Measurements from ENCODE around the gene DPYD. TPM values are rescaled to one million over a fixed set of nuclear protein-coding genes. Genes with fewer than 3 reads are reported as not detected.

The DPYD gene
- total RNA-seq, 2 experiments from 2014 or later: 34.4 to 35.9 TPM

DNA sequence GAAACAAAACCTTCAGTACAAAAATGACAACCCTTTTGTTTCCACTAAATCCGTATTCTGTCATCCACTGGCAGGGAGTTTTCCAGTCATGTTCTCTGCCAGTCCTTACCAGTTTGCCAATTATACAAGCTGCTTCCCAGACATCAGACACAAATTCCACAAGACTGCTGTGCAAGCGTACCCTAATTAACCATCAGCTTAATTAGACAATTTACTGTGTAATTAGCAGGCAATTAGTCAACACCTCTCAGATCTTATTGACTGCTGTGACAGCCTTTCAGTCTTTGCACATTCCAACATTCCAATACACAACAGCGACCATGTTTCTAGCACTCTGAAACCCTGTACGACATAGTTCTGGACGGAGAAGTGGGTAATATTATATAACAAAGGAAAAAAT is 420.1 kb downstream of the DPYD start:
- H3K36me3 Mint-ChIP-seq (ENCODE audit: low read depth): peaks cover 20% of the 10 kb centered on the region

DNA sequence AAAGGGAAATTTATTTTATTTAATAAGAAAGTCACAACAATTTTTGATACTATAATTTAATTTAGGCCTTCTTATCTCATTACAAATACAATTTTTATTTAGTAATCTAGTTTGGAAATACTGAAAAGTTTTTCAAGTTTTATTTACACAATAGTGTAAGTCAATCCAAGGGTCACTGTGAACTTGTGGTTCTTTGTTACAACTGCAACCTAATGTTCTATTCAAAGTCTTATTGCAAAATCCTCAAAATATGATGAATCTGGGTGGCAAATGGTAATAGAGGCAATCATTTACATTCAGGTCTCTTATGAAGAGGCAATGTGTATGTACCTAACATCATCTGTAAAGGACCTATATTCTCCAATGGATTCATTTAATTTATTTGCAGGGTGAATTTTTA is 421.2 kb downstream of the DPYD start:
- Histone ChIP-seq H3K9me3 (ENCODE audit: control insufficient read depth in 1 of 2, insufficient read depth in 1 of 2, low read length in 2 of 2) (no peaks in the 10 kb centered on the region), H3K4me3 (ENCODE audit: low read length) (no peak overlapping the region), H3K27me3 (ENCODE audit: control insufficient read depth in 1 of 2, insufficient read depth in 2 of 2, low read length in 2 of 2) (no peaks in the 10 kb centered on the region), H3K36me3 (ENCODE audit: insufficient read depth, low read length) (no peaks in the 10 kb centered on the region), H3K4me1 (ENCODE audit: insufficient read depth, low read length) (no peaks in the 10 kb centered on the region), H3K27ac (ENCODE audit: low read depth in 1 of 2, low read length in 2 of 2) (no peak overlapping the region)
- TF ChIP-seq, protein P1, sequence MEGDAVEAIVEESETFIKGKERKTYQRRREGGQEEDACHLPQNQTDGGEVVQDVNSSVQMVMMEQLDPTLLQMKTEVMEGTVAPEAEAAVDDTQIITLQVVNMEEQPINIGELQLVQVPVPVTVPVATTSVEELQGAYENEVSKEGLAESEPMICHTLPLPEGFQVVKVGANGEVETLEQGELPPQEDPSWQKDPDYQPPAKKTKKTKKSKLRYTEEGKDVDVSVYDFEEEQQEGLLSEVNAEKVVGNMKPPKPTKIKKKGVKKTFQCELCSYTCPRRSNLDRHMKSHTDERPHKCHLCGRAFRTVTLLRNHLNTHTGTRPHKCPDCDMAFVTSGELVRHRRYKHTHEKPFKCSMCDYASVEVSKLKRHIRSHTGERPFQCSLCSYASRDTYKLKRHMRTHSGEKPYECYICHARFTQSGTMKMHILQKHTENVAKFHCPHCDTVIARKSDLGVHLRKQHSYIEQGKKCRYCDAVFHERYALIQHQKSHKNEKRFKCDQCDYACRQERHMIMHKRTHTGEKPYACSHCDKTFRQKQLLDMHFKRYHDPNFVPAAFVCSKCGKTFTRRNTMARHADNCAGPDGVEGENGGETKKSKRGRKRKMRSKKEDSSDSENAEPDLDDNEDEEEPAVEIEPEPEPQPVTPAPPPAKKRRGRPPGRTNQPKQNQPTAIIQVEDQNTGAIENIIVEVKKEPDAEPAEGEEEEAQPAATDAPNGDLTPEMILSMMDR (IDR thresholded peaks at IDR 0.05): no peak
- ATAC-seq (ENCODE audit: poor library complexity): no peak
- Mint-ChIP-seq H3K27me3 (no peaks in the 10 kb centered on the region), H3K4me1 (ENCODE audit: low read depth) (no peaks in the 10 kb centered on the region), H3K36me3 (ENCODE audit: low read depth) (peaks cover 15% of the 10 kb centered on the region), H3K27ac (no peak overlapping the region), H3K9me3 (no peaks in the 10 kb centered on the region), H3K4me3 (no peak overlapping the region)
- ChIA-PET CTCF (no interaction called here), POLR2A (no interaction called here)
- DNase-seq: no peak
- intact Hi-C loops (cut with DNase I, micrococcal nuclease): no loop called here

More for the DNA sequence above, 420.1 kb downstream of the DPYD start:
- ChIA-PET POLR2A (no interaction called here), CTCF (no interaction called here)
- H3K27me3 ChIP-seq (ENCODE audit: control insufficient read depth in 1 of 2, insufficient read depth in 2 of 2, low read length in 2 of 2): no peaks in the 10 kb centered on the region
- TF ChIP-seq, protein P1 (IDR thresholded peaks at IDR 0.05): no peak
- intact Hi-C loops (cut with DNase I, micrococcal nuclease): no loop called here
- ATAC-seq (ENCODE audit: poor library complexity): no peak
- H3K4me1 Mint-ChIP-seq (ENCODE audit: low read depth): no peaks in the 10 kb centered on the region
- H3K4me1 ChIP-seq (ENCODE audit: insufficient read depth, low read length): no peaks in the 10 kb centered on the region
- no peaks in the 10 kb centered on the region for H3K9me3 Mint-ChIP-seq
- no peak for DNase-seq
- H3K4me3 ChIP-seq (ENCODE audit: low read length): no peak overlapping the region
- H3K27me3 Mint-ChIP-seq: no peaks in the 10 kb centered on the region
- H3K9me3 ChIP-seq (ENCODE audit: control insufficient read depth in 1 of 2, insufficient read depth in 1 of 2, low read length in 2 of 2): no peaks in the 10 kb centered on the region
- no peaks in the 10 kb centered on the region for H3K36me3 ChIP-seq (ENCODE audit: insufficient read depth, low read length)
- H3K4me3 Mint-ChIP-seq: no peak overlapping the region
- no peak overlapping the region for H3K27ac ChIP-seq (ENCODE audit: low read depth in 1 of 2, low read length in 2 of 2)
- no peak overlapping the region for H3K27ac Mint-ChIP-seq

DNA sequence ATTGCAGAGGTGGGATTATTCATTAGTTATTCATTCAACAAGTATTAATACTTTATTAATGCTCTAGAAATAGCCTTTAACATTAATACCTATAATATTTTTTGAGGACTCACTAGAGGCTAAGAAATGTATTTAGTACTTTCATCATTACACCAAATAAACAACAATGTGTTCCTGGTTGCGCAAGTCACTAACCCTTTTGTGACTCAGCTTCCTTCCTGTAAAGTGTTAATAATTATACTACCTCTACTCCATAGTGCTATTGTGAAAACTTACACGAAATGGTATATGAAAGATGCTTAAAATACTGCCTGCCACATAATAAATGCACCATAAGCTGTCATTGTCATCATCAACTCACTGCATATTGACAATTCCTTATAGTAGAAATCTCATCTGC is 431.0 kb downstream of the DPYD start:
- Histone ChIP-seq H3K4me3 (ENCODE audit: low read length) (no peak overlapping the region), H3K4me1 (ENCODE audit: insufficient read depth, low read length) (no peaks in the 10 kb centered on the region), H3K9me3 (ENCODE audit: control insufficient read depth in 1 of 2, insufficient read depth in 1 of 2, low read length in 2 of 2) (no peaks in the 10 kb centered on the region), H3K27me3 (ENCODE audit: control insufficient read depth in 1 of 2, insufficient read depth in 2 of 2, low read length in 2 of 2) (no peaks in the 10 kb centered on the region), H3K36me3 (ENCODE audit: insufficient read depth, low read length) (no peaks in the 10 kb centered on the region), H3K27ac (ENCODE audit: low read depth in 1 of 2, low read length in 2 of 2) (no peak overlapping the region)
- TF ChIP-seq, protein P1 (IDR thresholded peaks at IDR 0.05): no peak
- H3K4me3 Mint-ChIP-seq: no peak overlapping the region
- H3K27ac Mint-ChIP-seq: no peak overlapping the region
- peaks cover 16% of the 10 kb centered on the region for H3K36me3 Mint-ChIP-seq (ENCODE audit: low read depth)
- DNase-seq: peak in 1 of 14 experiments; percentile 5
- ATAC-seq (ENCODE audit: poor library complexity): no peak
- ChIA-PET POLR2A (no interaction called here), CTCF (no interaction called here)
- no peaks in the 10 kb centered on the region for H3K4me1 Mint-ChIP-seq (ENCODE audit: low read depth)
- no peaks in the 10 kb centered on the region for H3K9me3 Mint-ChIP-seq
- intact Hi-C loops (cut with DNase I, micrococcal nuclease): no loop called here
- no peaks in the 10 kb centered on the region for H3K27me3 Mint-ChIP-seq

Data from CD4-positive, alpha-beta T cell (primary cell).